GM21717 (cell line): ENCODE results near the gene PMEL.
"Not testable (repeated sequence)": the region's sequence is repeated elsewhere in the genome, so short reads cannot be mapped to it uniquely, and the experiment has no call there.

Experiments used
- ATAC-seq: cut with Tn5 transposase; IDR thresholded peaks from one replicate; pipeline ENCODE4 v1.9.1; 2021; ENCODE audit warnings: mild to moderate bottlenecking, moderate library complexity; ENCODE audit not compliant: unreplicated experiment

Gene PMEL

DNA sequence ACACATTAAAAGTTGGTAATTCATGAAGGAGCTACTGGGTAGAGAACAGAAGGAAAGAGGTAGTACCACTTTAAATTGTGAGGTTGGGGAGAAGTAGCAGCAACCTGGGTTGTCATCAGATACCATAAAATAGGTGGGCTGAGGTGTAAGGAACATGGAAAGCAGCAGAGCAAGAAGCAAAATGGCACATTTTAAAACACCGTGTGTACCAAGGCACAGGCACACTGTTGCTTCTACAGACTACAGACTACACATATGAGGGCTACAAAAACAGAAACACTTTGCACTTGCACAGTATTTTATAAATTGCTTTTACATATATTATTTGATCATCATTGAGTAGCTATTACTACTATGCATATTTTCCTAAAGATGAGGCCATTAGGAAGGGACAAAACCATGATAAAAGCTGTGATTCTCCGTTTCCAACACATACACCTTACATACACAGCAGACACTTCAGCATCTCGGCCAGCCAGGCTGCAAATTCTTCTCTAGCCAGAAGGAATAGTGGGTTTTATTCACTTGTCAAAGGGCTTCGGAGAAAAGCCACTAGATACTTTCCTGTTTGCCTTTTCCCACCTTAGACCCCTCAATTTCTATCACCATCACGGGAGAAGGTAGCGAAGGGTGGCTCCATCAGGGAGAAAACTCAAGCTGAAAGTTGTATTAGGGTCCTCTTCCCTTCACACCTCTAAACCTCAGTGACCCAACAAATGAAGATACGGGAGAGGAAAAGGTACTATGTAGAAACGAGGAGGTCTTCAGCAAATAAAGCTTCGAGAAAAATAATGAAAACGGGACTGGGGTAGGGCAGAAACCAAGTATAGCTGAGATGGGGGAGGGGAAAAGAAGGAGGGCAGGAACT is 39.7 kb downstream of the PMEL start:
- ATAC-seq: no peak

DNA sequence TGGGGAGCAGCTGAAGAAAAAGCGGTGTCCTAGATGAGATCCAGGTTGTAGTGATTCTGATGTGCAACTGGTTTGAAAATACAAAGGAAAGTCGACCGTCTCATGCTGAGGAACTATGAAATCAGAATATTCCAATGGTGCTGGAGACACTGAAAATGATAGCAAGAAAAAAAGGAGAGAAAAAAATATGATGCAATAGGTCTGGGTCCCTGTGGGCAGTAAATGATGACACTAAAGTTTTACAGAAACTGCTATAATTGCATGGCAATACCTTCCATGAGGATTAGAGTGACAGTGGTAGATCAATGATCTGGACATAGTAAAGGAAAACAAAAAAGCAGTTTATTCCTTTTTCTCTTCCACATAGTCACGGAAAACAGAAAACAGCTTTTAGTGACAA is 40.5 kb downstream of the PMEL start:
- ATAC-seq: no peak

DNA sequence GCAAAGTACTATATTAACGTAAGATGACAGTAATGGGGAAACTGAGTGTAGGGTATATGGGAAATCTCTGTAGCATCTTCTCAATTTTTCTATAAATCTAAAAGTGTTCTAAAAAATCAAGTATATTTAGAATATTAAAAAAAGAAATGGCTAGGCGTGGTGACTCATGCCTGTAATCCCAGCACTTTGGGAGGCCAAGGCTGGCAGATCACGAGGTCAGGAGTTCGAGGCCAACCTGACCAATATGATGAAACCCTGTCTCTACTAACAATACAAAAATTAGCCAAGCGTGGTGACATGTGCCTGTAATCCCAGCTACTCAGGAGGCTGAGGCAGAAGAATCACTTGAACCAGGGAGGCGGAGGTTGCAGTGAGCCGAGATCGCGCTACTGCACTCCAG is 42.2 kb downstream of the PMEL start:
- ATAC-seq: not testable (repeated sequence)

DNA sequence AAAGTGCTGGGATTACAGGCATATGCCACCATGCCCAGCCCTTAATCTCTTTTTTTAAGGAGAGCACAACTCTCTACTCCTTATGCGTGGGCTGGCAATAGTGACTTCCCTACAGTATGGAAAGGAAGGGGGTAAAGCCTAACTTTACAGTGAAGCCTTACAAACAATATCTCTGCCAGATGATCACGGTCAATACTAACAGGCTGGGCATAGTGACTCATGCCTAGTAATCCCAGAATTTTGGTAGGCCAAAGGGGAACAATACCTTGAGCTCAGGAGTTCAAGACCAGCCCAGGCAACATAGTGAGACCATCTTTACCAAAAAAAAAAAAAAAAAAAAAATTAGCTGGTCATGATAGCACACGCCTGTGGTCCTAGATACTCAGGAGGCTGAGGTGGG is 43.7 kb downstream of the PMEL start:
- no peak for ATAC-seq

DNA sequence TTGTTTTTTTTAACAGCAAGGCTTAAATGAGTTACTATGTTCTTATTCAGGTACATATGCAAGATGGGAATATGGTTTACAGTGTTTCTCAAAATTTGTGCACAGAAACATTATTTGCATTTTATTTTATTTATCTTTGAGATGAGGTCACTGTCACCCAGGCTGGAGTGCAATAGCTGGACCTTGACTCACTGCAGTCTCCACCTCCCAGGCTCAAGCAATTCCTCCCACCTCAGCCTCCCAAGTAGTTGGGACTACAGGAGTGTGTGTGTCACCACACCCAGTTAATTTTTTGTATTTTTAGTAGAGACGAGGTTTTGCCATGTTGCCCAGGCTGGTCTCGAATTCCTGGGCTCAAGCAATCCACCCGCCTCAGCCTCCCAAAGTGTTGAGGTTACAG is 46.8 kb downstream of the PMEL start:
- not testable (repeated sequence) for ATAC-seq

DNA sequence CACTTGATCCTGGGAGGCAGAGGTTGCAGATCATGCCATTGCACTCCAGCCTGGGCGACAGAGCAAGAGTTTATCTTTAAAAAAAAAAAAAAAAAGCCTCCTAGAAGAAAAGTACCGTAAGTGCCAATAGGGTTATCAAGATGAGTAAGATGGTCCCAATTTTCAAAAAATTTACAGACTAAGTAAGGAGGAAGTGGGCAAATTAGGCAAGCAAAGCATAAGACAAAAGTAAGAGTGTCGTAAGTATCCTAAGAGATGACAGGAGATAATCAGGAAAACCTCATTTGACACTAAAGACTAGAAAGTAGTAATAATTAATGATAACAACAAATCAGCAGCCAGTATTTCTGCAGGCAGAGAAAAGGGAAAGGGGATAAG is 50.4 kb downstream of the PMEL start:
- ATAC-seq: no peak

DNA sequence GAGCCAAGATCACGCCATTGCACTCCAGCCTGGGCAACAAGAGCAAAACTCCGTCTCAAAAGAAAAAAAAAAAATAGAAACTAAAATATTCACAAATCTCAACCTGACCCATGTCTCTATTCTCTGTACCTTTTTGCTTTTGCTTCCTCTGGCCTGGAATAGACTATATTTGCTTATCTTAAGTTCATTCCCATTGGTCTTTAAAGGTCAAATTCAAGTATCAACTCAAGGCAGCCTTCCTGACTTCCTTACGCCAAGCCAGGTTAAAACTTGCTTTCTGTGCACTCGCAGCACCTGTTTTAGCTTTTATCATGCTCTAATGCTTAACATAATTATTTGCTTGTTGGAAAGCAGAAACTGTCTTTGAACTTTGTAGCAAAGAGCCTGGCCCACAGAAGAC is 52.9 kb downstream of the PMEL start:
- ATAC-seq: no peak

DNA sequence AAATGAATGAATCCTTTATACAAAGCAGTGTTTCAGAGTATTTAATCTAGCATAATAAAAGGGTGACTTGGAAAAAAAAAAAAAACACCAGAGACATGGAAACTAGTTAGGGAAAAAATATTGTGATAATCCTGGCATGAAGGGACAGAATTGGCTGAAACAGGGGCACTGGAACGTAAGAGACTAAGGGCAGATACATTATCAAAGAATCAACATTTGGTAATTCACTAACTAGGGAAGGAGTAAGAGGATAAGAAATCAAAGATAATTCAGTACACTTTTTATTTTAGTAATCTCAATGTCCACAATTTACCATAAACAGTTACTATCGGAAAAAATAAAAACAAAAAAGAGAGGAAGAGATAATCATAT is 56.3 kb downstream of the PMEL start:
- ATAC-seq: no peak

DNA sequence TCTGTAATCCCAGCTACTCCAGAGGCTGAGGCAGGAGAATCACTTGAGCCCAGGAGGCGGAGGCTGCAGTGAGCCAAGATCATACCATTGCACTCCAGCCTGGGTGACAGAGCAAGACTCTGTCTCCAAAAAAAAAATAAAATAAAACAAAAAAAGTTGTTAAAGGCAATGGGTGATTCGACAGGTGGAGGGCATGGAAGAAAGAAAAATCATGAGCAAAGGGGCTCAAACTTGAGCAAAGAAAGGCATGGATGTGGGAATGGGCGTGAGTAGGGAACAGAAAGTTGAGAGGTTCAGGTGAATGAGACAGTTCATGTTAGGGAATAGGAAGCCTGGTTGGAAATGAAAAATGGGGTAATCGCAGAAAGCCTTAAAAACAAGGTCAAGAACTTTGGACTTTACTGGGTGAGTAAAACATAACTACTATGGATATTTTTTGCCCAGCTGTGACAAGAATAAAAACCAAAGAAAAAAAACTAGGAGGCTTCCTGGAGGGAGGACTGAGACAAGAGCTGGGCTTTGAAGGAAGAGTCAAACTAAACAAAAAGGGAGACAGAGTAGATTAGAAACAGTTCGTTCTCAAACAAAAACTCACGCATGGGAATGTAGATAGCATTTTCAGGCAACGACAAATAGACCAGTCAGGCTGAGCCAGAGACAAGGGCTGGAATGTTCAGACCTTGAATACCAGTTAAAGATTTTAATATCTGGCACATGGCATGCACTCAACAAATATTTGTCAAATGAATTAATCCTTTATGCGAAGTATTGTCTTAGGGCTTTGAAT is 56.9 kb downstream of the PMEL start:
- no peak for ATAC-seq

DNA sequence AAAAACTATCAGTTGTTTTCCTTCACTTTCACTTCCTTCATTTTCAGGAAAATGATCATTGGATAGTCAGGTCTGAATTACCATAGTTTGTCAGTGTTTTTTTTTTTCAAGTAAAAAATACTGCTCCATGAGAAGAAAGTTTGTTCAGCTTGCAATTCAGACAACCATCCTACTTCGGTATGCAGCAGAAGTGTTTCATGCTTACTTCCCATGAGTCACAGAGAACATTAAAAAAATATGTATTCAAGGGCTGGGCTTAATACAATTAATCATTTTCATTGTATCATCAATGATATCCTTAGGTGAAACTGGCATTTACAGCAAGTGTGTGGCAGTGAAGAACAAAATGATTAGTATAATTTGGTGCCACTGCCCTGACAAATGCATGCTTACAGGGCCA is 59.8 kb downstream of the PMEL start:
- ATAC-seq: no peak
